DND-41 (cell line): Measurements from ENCODE around the gene LINC00237.

Experiments
- CTCF ChIP-seq: IDR thresholded peaks from 2 replicates; pipeline ENCODE4 v1.5.1; 2012; ENCODE audit warnings: borderline replicate concordance, low read length, moderate library complexity, mild to moderate bottlenecking; ENCODE audit not compliant: poor library complexity, severe bottlenecking; ENCODE audit errors: extremely low read depth
- EZH2 ChIP-seq: IDR thresholded peaks from 3 replicates; pipeline ENCODE4 v1.6.1; 2012; ENCODE audit warnings: borderline replicate concordance, low read depth, mild to moderate bottlenecking, moderate library complexity, low read length, inconsistent platforms; ENCODE audit not compliant: severe bottlenecking

GRCh38 chr20:21145424-21145823 is 39.3 kb upstream of the LINC00237 start:
- TF ChIP-seq CTCF: no peak
- TF ChIP-seq EZH2: no peak
